K562 (cell line): ENCODE measurements around the gene ARID3A. TPM values are rescaled to one million over a fixed set of nuclear protein-coding genes. Genes with fewer than 3 reads are reported as not detected.

Experiments
- AFF1 ChIP-seq, 2 experiments: fragments of 450-650 bp; IDR thresholded peaks; 2 replicates each; pipeline ENCODE4 v1.6.1; 2018; ENCODE audit warnings: mild to moderate bottlenecking in 2 of 2, low read depth in 1 of 2; ENCODE audit not compliant: partially characterized antibody in 2 of 2
- ARID3B ChIP-seq: fragments of 250-450 bp; sonication (Bioruptor Pico); IDR thresholded peaks from 2 replicates; pipeline ENCODE4 v1.4.0; 2020; ENCODE audit warnings: borderline replicate concordance
- MEIS2 ChIP-seq: fragments of 450-650 bp; IDR thresholded peaks from 2 replicates; pipeline ENCODE4 v1.6.1; 2014; ENCODE audit warnings: mild to moderate bottlenecking; ENCODE audit not compliant: partially characterized antibody
- OTX1 ChIP-seq: fragments of 450-650 bp; formaldehyde crosslinking; IDR thresholded peaks from 2 replicates; pipeline ENCODE4 v1.4.0; 2022; ENCODE audit warnings: mild to moderate bottlenecking
- RBBP5 ChIP-seq: fragments of 200-600 bp; sonication (generic); IDR thresholded peaks from 2 replicates; pipeline ENCODE4 v1.6.1; 2012; ENCODE audit warnings: borderline replicate concordance, mild to moderate bottlenecking, low read length, control low read depth, inconsistent platforms; ENCODE audit not compliant: insufficient read depth, poor library complexity, severe bottlenecking
- SMC3 ChIP-seq: conservative IDR thresholded peaks from 2 replicates; pipeline ENCODE4 v1.6.1; 2011; ENCODE audit warnings: low read depth, low read length, improper control_type of control experiment; ENCODE audit not compliant: insufficient read depth
- ZNF121 ChIP-seq: sonication (generic); formaldehyde crosslinking; conservative IDR thresholded peaks from 2 replicates; pipeline ENCODE4 v1.8.0; 2022; ENCODE audit warnings: missing genetic modification reagents
- ZNF318 ChIP-seq, 2 experiments: fragments of 450-650 bp; IDR thresholded peaks; 2 replicates each; pipeline ENCODE4 v1.6.1; 2016; ENCODE audit warnings: mild to moderate bottlenecking in 2 of 2, borderline replicate concordance in 1 of 2, low read depth in 1 of 2, moderate library complexity in 1 of 2
- ZNF551 ChIP-seq: fragments of 250-450 bp; sonication (Bioruptor Pico); IDR thresholded peaks from 2 replicates; pipeline ENCODE4 v1.5.0; 2021; ENCODE audit warnings: mild to moderate bottlenecking, moderate library complexity
- ZNF740 ChIP-seq, 3 experiments: fragments of 200-800 bp in 1 of 3; sonication (Bioruptor generic) in 1 of 3; sonication (generic) in 1 of 3; formaldehyde crosslinking in 1 of 3; IDR thresholded peaks; 2 replicates each; pipeline versions ENCODE4 v1.6.1 to v1.8.0; 2016 to 2022; ENCODE audit warnings: mild to moderate bottlenecking in 2 of 3, missing compliant biosample characterization in 2 of 3, missing genetic modification characterization in 2 of 3, missing genetic modification reagents in 1 of 3
- polyA plus RNA-seq, 8 experiments: library from polyadenylated mRNA; depleted of rRNA in 4 of 8; stranded (reverse) in 5 of 8; unstranded in 3 of 8; fragments of >200 nt; fragmentation: Nextera tagmentation in 2 of 8; fragmentation: Illumina TruSeq in 1 of 8; extraction: Ambion mirVana in 2 of 8; extraction: Trizol in 1 of 8; gene quantifications; 2 replicates each; pipeline versions ENCODE4 v1.2.1 to v1.2.3, GENCODE V29; 2011 to 2014; ENCODE audit warnings: inconsistent platforms in 1 of 8, missing spikeins in 1 of 8
- total RNA-seq, 7 experiments: library from RNA; depleted of rRNA in 6 of 7; stranded (reverse); fragments of >200 nt in 6 of 7; fragmentation: Illumina TruSeq in 2 of 7; extraction: Trizol in 2 of 7; gene quantifications; 2 replicates each; pipeline versions ENCODE4 v1.2.1 to v1.2.3, GENCODE V29; 2011 to 2021; ENCODE audit warnings: low replicate concordance in 1 of 7

Gene ARID3A
- total and polyA plus RNA-seq, 9 of the 15 experiments (the other 6 are each of a cell fraction or from before 2014, with no cell fraction given): 1.4 to 118 (median 31.2) TPM

GRCh38 chr19:944171-944567 lies 18.3 kb downstream of the ARID3A start (continued):
- TF ChIP-seq ARID3B (no peak), RBBP5 (peak; percentile 56), ZNF740 (CRISPR knock-in tag; IDR thresholded peaks at IDR 0.05) (peak; percentile 97), ZNF740 (tag; IDR thresholded peaks at IDR 0.05) (peak in 1 of 2 experiments; percentile 82; a peak in 2 of 4 replicates), MEIS2 (peak; percentile 52), AFF1 (IDR thresholded peaks at IDR 0.05; ENCODE audit: low read depth in 1 of 2, partially characterized antibody in 2 of 2) (peak in 1 of 2 experiments; percentile 78), OTX1 (CRISPR knock-in tag) (peak; percentile 91), ZNF551 (CRISPR knock-in tag) (no peak), ZNF121 (CRISPR knock-in tag) (peak; percentile 100), SMC3 (0 out of 2 replicates have a peak, but pooled peaks have one; percentile 23), ZNF318 (IDR thresholded peaks at IDR 0.05; ENCODE audit: borderline replicate concordance in 1 of 2, low read depth in 1 of 2) (peak in 1 of 2 experiments; percentile 67; a peak in 1 of 4 replicates)
